Stimulated activated CD4-positive, alpha-beta T cell treated with anti-CD3 and anti-CD28 coated beads, Interleukin-2, amount 100 ng/mL, for 48 hours (primary cell): Measurements from ENCODE around the gene ZNF598.

Experiments used
- DNase-seq, 2 donors: peaks; one replicate each; pipeline ENCODE4 v3.0.0-alpha.2; 2020

ZNF598 gene

GRCh38 chr16:2005646-2006045 lies 4.0 kb downstream of the ZNF598 start:
- no peak for DNase-seq

GRCh38 chr16:2004795-2005517 lies 4.7 kb downstream of the ZNF598 start:
- DNase-seq: no peak

- peak; percentile 90 to 91 for DNase-seq
Measured at GRCh38 chr16:2003827-2004641, 5.6 kb downstream of the ZNF598 start.

GRCh38 chr16:2003231-2003826 lies 6.3 kb downstream of the ZNF598 start:
- DNase-seq: no peak

GRCh38 chr16:2002406-2003230 lies 7.0 kb downstream of the ZNF598 start:
- no peak for DNase-seq

- DNase-seq: no peak
Measured at GRCh38 chr16:2001456-2002355, 7.9 kb downstream of the ZNF598 start.

- DNase-seq: no peak
Measured at GRCh38 chr16:2001035-2001434, 8.6 kb downstream of the ZNF598 start.

GRCh38 chr16:1999866-2000514 lies 9.6 kb downstream of the ZNF598 start:
- no peak for DNase-seq

GRCh38 chr16:1998852-1999801 lies 10.5 kb downstream of the ZNF598 start:
- DNase-seq: no peak

- no peak for DNase-seq
Measured at GRCh38 chr16:1998360-1998835, 11.2 kb downstream of the ZNF598 start.

GRCh38 chr16:1997494-1998359 lies 11.9 kb downstream of the ZNF598 start:
- no peak for DNase-seq

GRCh38 chr16:1993731-1994131 lies 15.9 kb downstream of the ZNF598 start:
- no peak for DNase-seq

- no peak for DNase-seq
Measured at GRCh38 chr16:1992704-1993317, 16.8 kb downstream of the ZNF598 start.

- peak; percentile 94 to 98 for DNase-seq
Measured at GRCh38 chr16:1991948-1992703, 17.5 kb downstream of the ZNF598 start.

- DNase-seq: no peak
Measured at GRCh38 chr16:1991588-1991947, 18.1 kb downstream of the ZNF598 start.

GRCh38 chr16:1991135-1991551 lies 18.5 kb downstream of the ZNF598 start:
- no peak for DNase-seq

GRCh38 chr16:1990351-1991134 lies 19.1 kb downstream of the ZNF598 start:
- DNase-seq: no peak
